ENCODE data around the gene VPS26B. TPM values are rescaled to one million over a fixed set of nuclear protein-coding genes. Genes with fewer than 3 reads are reported as not detected.

VPS26B gene
- total RNA-seq, 1 donor from 2014 or later, result 50.4 TPM

GRCh38 chr11:134270250-134270714 is 45.8 kb downstream of the VPS26B start:
- H3K27me3 Mint-ChIP-seq (ENCODE audit: low read depth), result peaks cover 43% of the 10 kb centered on the region
- peaks cover under 1% of the 10 kb centered on the region for H3K36me3 Mint-ChIP-seq (ENCODE audit: low read depth)
- no peak for DNase-seq (ENCODE audit: low spot score)
- no peak overlapping the region for H3K27ac Mint-ChIP-seq (ENCODE audit: unreplicated experiment)
- no peak overlapping the region for H3K4me3 Mint-ChIP-seq (ENCODE audit: unreplicated experiment)
- H3K9me3 Mint-ChIP-seq (ENCODE audit: low read depth), result no peaks in the 10 kb centered on the region
- TF ChIP-seq, protein P1, sequence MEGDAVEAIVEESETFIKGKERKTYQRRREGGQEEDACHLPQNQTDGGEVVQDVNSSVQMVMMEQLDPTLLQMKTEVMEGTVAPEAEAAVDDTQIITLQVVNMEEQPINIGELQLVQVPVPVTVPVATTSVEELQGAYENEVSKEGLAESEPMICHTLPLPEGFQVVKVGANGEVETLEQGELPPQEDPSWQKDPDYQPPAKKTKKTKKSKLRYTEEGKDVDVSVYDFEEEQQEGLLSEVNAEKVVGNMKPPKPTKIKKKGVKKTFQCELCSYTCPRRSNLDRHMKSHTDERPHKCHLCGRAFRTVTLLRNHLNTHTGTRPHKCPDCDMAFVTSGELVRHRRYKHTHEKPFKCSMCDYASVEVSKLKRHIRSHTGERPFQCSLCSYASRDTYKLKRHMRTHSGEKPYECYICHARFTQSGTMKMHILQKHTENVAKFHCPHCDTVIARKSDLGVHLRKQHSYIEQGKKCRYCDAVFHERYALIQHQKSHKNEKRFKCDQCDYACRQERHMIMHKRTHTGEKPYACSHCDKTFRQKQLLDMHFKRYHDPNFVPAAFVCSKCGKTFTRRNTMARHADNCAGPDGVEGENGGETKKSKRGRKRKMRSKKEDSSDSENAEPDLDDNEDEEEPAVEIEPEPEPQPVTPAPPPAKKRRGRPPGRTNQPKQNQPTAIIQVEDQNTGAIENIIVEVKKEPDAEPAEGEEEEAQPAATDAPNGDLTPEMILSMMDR (IDR thresholded peaks at IDR 0.05), result peak; percentile 32
- H3K4me1 Mint-ChIP-seq (ENCODE audit: low read depth), result peaks cover 12% of the 10 kb centered on the region

DNA sequence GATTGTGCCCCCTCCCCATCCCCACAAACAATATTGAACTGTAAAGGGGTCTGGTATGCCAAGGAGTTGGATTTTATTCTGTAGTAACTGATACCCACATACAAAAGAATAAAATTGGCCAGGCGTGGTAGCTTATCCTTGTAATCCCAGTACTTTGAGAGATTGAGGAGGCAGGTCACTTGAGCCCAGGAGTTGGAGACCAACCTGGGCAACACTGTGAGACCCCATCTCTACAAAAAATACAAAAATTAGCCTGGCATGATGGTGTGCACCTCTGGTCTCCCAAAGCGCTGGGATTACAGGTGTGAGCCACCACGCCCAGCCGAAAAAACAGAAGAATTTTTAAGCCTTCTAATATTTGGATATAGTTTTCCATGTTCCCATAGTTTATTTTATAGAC is 47.5 kb downstream of the VPS26B start:
- Mint-ChIP-seq H3K4me3 (ENCODE audit: unreplicated experiment) (no peak overlapping the region), H3K27ac (ENCODE audit: unreplicated experiment) (no peak overlapping the region), H3K4me1 (ENCODE audit: low read depth) (peaks cover 12% of the 10 kb centered on the region), H3K36me3 (ENCODE audit: low read depth) (no peaks in the 10 kb centered on the region), H3K9me3 (ENCODE audit: low read depth) (no peaks in the 10 kb centered on the region), H3K27me3 (ENCODE audit: low read depth) (peaks cover 52% of the 10 kb centered on the region)
- no peak for DNase-seq (ENCODE audit: low spot score)
- TF ChIP-seq, protein P1 (IDR thresholded peaks at IDR 0.05), result no peak

DNA sequence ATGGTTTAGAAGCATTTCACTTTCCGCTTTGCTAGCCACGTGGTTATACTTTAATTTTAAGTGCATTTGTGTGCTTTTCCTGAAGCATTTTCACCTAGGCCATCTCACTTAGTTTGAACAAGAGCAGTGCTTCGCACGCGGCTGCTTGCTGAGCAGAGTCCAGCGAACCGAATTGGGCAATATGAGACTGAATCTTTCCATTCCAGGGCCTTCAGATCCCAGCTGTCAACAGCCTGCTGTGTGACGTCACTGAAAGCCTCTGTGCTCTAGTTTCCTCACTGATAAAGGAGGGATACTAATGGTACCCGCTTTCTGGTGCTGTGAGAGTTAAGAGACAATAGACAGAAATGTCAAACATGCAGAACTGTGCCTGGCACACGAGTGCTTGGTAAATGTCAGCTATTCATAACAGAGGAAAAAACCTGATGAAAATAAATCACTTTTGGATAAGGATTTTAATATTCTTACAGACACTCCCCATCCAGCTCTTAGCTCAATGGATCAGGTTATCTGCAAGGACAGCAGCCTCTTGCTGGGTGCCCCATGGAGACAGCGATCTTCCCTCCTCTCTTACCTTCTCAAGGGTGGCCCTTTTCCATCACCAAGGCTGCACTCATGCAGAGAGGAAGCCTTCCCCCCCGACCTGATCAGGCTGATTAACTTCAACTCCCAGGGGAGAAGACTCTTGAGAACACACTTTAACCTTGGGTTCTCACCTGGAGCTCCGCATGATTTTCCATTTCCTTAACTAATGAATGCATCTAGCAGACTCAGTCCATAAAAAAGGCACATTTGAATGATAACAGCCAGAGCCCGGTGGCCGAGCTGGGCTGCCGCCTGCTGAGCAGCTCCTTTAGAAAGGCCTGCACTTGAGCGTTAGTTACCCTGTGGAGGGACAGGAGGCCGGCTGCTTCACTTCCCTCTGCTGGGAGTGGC is 48.2 kb downstream of the VPS26B start:
- peaks cover 15% of the 10 kb centered on the region for H3K4me1 Mint-ChIP-seq (ENCODE audit: low read depth)
- peaks cover 59% of the 10 kb centered on the region for H3K27me3 Mint-ChIP-seq (ENCODE audit: low read depth)
- no peaks in the 10 kb centered on the region for H3K9me3 Mint-ChIP-seq (ENCODE audit: low read depth)
- TF ChIP-seq, protein P1 (IDR thresholded peaks at IDR 0.05), result no peak
- DNase-seq (ENCODE audit: low spot score), result no peak
- peaks cover 2% of the 10 kb centered on the region for H3K36me3 Mint-ChIP-seq (ENCODE audit: low read depth)
- H3K27ac Mint-ChIP-seq (ENCODE audit: unreplicated experiment), result no peak overlapping the region
- no peak overlapping the region for H3K4me3 Mint-ChIP-seq (ENCODE audit: unreplicated experiment)

GRCh38 chr11:134273317-134273712 is 48.8 kb downstream of the VPS26B start:
- H3K9me3 Mint-ChIP-seq (ENCODE audit: low read depth), result no peaks in the 10 kb centered on the region
- DNase-seq (ENCODE audit: low spot score), result no peak
- H3K4me3 Mint-ChIP-seq (ENCODE audit: unreplicated experiment), result no peak overlapping the region
- peaks cover 64% of the 10 kb centered on the region for H3K27me3 Mint-ChIP-seq (ENCODE audit: low read depth)
- no peak overlapping the region for H3K27ac Mint-ChIP-seq (ENCODE audit: unreplicated experiment)
- peaks cover 2% of the 10 kb centered on the region for H3K36me3 Mint-ChIP-seq (ENCODE audit: low read depth)
- H3K4me1 Mint-ChIP-seq (ENCODE audit: low read depth), result peaks cover 15% of the 10 kb centered on the region
- TF ChIP-seq, protein P1 (IDR thresholded peaks at IDR 0.05), result no peak

DNA sequence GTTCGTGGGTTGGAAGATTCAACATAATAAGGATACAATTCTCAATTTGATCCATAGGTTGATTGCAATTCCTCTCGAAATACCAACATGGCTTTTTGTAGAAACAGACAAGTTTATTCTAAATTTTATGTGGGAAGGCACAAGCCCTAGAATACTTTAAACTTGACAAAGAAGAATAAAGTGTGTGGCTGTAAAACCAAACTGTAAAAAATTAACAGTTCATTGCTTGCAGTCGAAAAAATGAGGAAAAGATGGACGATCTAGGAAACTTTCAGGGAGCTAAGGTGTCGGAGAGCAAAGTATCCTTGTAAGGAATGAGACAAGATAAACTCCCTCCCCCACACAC is 50.7 kb downstream of the VPS26B start:
- H3K4me3 Mint-ChIP-seq (ENCODE audit: unreplicated experiment), result peak overlapping the region; percentile 67
- peaks cover 2% of the 10 kb centered on the region for H3K36me3 Mint-ChIP-seq (ENCODE audit: low read depth)
- H3K9me3 Mint-ChIP-seq (ENCODE audit: low read depth), result peaks cover 4% of the 10 kb centered on the region
- H3K27me3 Mint-ChIP-seq (ENCODE audit: low read depth), result peaks cover 74% of the 10 kb centered on the region
- TF ChIP-seq, protein P1 (IDR thresholded peaks at IDR 0.05), result no peak
- peaks cover 15% of the 10 kb centered on the region for H3K4me1 Mint-ChIP-seq (ENCODE audit: low read depth)
- no peak for DNase-seq (ENCODE audit: low spot score)
- H3K27ac Mint-ChIP-seq (ENCODE audit: unreplicated experiment), result no peak overlapping the region
